ENCODE measurements around the gene CIITA.

Gene CIITA

GRCh38 chr16:10876315-10876714, 687 bp upstream of the CIITA start:
- no peak for TF ChIP-seq CTCF (IDR thresholded peaks at IDR 0.05; ENCODE audit: low read depth, low read length)
- DNase-seq (ENCODE audit: extremely low read depth, low read depth) = no peak

- no peak for DNase-seq (ENCODE audit: extremely low read depth, low read depth)
- TF ChIP-seq CTCF (IDR thresholded peaks at IDR 0.05; ENCODE audit: low read depth, low read length) = no peak
Observed at GRCh38 chr16:10877472-10877946, 507 bp downstream of the CIITA start.

GRCh38 chr16:10878328-10878643, 1.3 kb downstream of the CIITA start:
- no peak for DNase-seq (ENCODE audit: extremely low read depth, low read depth)
- no peak for TF ChIP-seq CTCF (IDR thresholded peaks at IDR 0.05; ENCODE audit: low read depth, low read length)

GRCh38 chr16:10878644-10879501, 1.9 kb downstream of the CIITA start:
- TF ChIP-seq CTCF (IDR thresholded peaks at IDR 0.05; ENCODE audit: low read depth, low read length) = no peak
- DNase-seq (ENCODE audit: extremely low read depth, low read depth) = no peak

GRCh38 chr16:10879681-10880589, 2.9 kb downstream of the CIITA start:
- DNase-seq (ENCODE audit: extremely low read depth, low read depth) = no peak
- TF ChIP-seq CTCF (IDR thresholded peaks at IDR 0.05; ENCODE audit: low read depth, low read length) = no peak

GRCh38 chr16:10880594-10881452, 3.8 kb downstream of the CIITA start:
- no peak for DNase-seq (ENCODE audit: extremely low read depth, low read depth)
- no peak for TF ChIP-seq CTCF (IDR thresholded peaks at IDR 0.05; ENCODE audit: low read depth, low read length)

Measured in AG09319 (cell line).